Esophagus (tissue), 2 donors: Measurements from ENCODE around the gene PPP2R5C. TPM values are rescaled to one million over a fixed set of nuclear protein-coding genes. Genes with fewer than 3 reads are reported as not detected.

Experiments
- H3K27ac ChIP-seq, 2 donors: one replicate each; pipeline ENCODE4 v1.5.1; 2013; ENCODE audit warnings: low read depth in 2 of 2, mild to moderate bottlenecking in 2 of 2, inconsistent platforms in 1 of 2, low read length in 1 of 2, moderate library complexity in 1 of 2
- H3K27me3 ChIP-seq, 2 donors: one replicate each; pipeline ENCODE4 v1.6.1; 2013; ENCODE audit warnings: low read length in 2 of 2, control low read depth in 1 of 2, mild to moderate bottlenecking in 1 of 2; ENCODE audit not compliant: insufficient read depth in 2 of 2, control insufficient read depth in 1 of 2
- H3K36me3 ChIP-seq, 2 donors: one replicate each; pipeline ENCODE4 v1.6.1; 2013; ENCODE audit warnings: low read length in 1 of 2; ENCODE audit not compliant: control insufficient read depth in 2 of 2, insufficient read depth in 2 of 2
- H3K4me1 ChIP-seq, 2 donors: one replicate each; pipeline ENCODE4 v1.6.1; 2013; ENCODE audit warnings: low read length in 1 of 2; ENCODE audit not compliant: control insufficient read depth in 2 of 2, insufficient read depth in 2 of 2
- H3K4me3 ChIP-seq, 2 donors: one replicate each; pipeline ENCODE4 v1.5.1; 2013; ENCODE audit warnings: low read length in 2 of 2, mild to moderate bottlenecking in 2 of 2, low read depth in 1 of 2, moderate library complexity in 1 of 2
- H3K9me3 ChIP-seq, 2 donors: one replicate each; pipeline ENCODE4 v1.6.1; 2013; ENCODE audit warnings: mild to moderate bottlenecking in 2 of 2, low read depth in 1 of 2, low read length in 1 of 2, moderate library complexity in 1 of 2; ENCODE audit not compliant: control insufficient read depth in 2 of 2, insufficient read depth in 1 of 2
- WGBS, 2 donors: extraction: QIAGEN DNeasy Blood & Tissue Kit; methylation state at CpG; one replicate each; pipeline ENCODE4 v1.1.7; 2013; 5-methylcytosine and 5-hydroxymethylcytosine counted together
- polyA plus RNA-seq, 2 donors: library from polyadenylated mRNA; stranded (reverse); fragments of 200-250 nt; gene quantifications; one replicate each; pipeline ENCODE4 v1.2.3, GENCODE V29; 2013
- donor health status: healthy with polysubstance abuse.
- donor health status: Bipolar disorder and iron deficiency.

The PPP2R5C gene
- polyA plus RNA-seq, 2 donors: 64.8 to 87.3 TPM

- 83 to 87% methylated on average over 13 of the region's 13 CpGs for WGBS, 2 donors
- Histone ChIP-seq H3K9me3 (no peaks in the 10 kb centered on the region), H3K36me3 (no peaks in the 10 kb centered on the region), H3K27ac (no peak overlapping the region), H3K27me3 (no peaks in the 10 kb centered on the region), H3K4me3 (no peak overlapping the region), H3K4me1 (peaks cover 2 to 3% of the 10 kb centered on the region in 2 donors)
Measured at GRCh38 chr14:101957406-101958234, 196.1 kb downstream of the PPP2R5C start.

DNA sequence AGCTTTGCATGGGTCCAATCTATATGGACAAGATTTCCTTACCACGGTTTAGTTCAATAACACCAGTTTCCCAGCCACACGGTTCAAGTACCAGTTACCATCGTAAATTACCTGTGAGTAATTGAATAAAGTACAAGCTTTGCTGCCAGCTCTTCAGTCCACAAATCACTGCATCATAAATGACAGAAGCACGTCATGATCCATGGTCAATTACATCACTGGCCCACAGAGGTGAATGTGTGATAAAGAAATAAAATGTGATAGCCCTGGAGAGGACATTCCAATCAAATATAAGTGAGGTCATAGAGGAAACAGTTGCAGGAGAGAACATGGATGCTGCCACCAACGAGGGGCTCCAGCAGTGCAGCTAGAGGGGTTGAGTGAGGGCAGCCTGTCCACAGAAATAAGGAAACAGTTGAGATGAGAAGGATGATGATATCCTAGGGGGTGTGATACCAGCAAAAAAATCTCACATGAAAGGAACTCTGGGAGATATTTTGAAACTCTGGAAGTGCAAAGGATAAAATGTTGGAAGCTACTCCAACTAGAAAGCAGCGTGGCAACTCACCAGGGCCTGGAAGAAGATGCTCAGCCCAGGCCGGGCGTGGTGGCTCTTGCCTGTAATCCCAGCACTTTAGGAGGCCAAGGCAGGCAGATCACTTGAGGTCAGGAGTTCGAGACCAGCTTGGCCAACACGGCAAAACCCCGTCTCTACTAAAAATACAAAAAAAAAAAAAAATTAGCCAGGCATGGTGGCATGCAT is 197.1 kb downstream of the PPP2R5C start:
- H3K36me3 ChIP-seq: no peaks in the 10 kb centered on the region
- no peaks in the 10 kb centered on the region for H3K27me3 ChIP-seq
- 73 to 78% methylated on average over 11 of the region's 11 CpGs for WGBS, 2 donors
- H3K4me1 ChIP-seq: peaks cover 2 to 3% of the 10 kb centered on the region in 2 donors
- no peak overlapping the region for H3K4me3 ChIP-seq
- no peak overlapping the region for H3K27ac ChIP-seq
- no peaks in the 10 kb centered on the region for H3K9me3 ChIP-seq

DNA sequence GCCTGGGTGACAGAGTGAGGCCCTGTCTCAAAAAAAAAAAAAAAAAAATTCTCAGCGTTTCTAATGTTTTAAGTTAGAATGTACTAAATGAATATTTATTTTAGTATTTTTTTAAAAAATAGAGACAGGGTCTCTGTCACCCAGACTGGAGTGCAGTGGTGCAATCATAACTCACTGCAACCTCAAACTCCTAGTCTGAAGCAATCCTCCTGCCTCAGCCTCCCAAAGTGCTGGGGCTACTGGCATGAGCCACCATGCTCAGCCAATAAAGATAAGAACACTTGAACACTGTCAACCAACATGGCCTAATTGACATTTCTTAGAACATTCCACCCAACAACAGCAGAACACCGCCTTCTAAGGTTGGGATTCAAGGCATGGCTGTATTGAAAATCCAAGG is 197.8 kb downstream of the PPP2R5C start:
- Histone ChIP-seq H3K27me3 (no peaks in the 10 kb centered on the region), H3K36me3 (no peaks in the 10 kb centered on the region), H3K9me3 (no peaks in the 10 kb centered on the region), H3K4me1 (peaks cover 2 to 5% of the 10 kb centered on the region in 2 donors), H3K27ac (no peak overlapping the region), H3K4me3 (no peak overlapping the region)
- WGBS, 2 donors: 85 to 91% methylated on average over 2 of the region's 2 CpGs

DNA sequence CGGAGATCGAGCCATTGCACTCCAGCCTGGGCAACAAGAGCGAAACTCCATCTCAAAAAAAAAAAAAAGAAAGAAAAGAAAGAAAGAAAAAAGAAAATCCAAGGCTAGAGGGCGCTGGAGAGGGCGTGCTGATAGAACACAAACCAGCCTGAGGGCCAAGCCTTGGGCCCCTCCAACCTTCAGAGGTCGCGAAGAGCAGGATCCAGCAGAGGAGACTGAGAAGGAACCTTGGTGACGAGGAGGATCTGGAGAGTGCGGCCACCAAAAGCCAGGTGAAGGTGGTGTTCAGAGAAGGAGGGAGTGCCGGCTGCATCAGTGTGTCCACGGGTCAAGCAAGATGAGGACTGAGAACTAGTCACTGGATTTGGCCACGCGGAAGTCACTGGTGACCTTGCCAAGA is 198.7 kb downstream of the PPP2R5C start:
- Histone ChIP-seq H3K9me3 (no peaks in the 10 kb centered on the region), H3K36me3 (no peaks in the 10 kb centered on the region), H3K27ac (no peak overlapping the region), H3K4me1 (peaks cover 2 to 5% of the 10 kb centered on the region in 2 donors), H3K27me3 (no peaks in the 10 kb centered on the region), H3K4me3 (no peak overlapping the region)
- 56 to 57% methylated on average over 13 of the region's 13 CpGs for WGBS, 2 donors

GRCh38 chr14:101961011-101961721 is 199.7 kb downstream of the PPP2R5C start:
- Histone ChIP-seq H3K4me3 (no peak overlapping the region), H3K4me1 (peaks cover 2 to 5% of the 10 kb centered on the region in 2 donors), H3K36me3 (no peaks in the 10 kb centered on the region), H3K9me3 (no peaks in the 10 kb centered on the region), H3K27ac (no peak overlapping the region), H3K27me3 (no peaks in the 10 kb centered on the region)
- 29 to 31% methylated on average over 19 of the region's 19 CpGs for WGBS, 2 donors

DNA sequence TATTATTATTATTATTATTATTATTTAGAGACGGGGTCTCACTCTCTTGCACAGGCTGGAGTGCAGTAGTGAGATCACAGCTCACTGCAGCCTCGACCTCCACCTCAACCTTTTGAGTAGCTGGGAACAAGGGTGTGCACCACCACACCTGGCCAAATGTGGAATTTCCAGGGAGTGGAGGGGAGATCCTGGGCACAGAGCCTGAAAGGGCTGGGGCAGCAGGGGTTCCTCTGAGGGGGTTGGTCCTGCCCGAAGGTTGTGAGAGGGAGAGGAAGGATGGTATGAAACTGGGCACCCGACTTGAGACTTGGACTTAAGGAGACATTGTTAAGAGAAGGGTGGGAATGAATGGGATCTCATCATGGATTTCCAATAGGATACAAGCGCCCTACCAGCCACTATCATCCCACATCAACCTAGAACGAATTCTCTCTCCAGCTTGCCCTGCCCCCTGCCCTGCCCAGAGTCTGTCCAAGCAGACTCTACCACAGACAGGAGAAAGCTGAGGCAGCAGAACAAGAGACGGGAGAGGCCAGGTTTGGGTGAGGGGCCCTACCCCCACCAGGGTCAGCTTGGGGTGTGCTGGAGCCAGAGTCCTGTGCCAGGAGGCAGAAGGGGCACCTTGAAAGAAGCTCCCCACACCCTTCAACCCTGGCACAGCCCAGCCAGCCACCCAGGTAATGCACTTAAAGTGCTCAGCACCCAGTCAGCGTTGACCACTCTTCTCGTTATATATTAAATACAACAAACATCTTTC is 200.4 kb downstream of the PPP2R5C start:
- H3K36me3 ChIP-seq: no peaks in the 10 kb centered on the region
- peaks cover 2 to 5% of the 10 kb centered on the region in 2 donors for H3K4me1 ChIP-seq
- WGBS, 2 donors: 80 to 84% methylated on average over 9 of the region's 9 CpGs
- H3K27ac ChIP-seq: no peak overlapping the region
- no peak overlapping the region for H3K4me3 ChIP-seq
- no peaks in the 10 kb centered on the region for H3K27me3 ChIP-seq
- H3K9me3 ChIP-seq: no peaks in the 10 kb centered on the region

GRCh38 chr14:101962503-101962874 is 201.0 kb downstream of the PPP2R5C start:
- Histone ChIP-seq H3K27ac (no peak overlapping the region), H3K9me3 (no peaks in the 10 kb centered on the region), H3K36me3 (peaks cover 0 to under 1% of the 10 kb centered on the region in 2 donors), H3K27me3 (no peaks in the 10 kb centered on the region), H3K4me3 (no peak overlapping the region), H3K4me1 (peaks cover 2 to 5% of the 10 kb centered on the region in 2 donors)
- WGBS, 2 donors: 39 to 49% methylated on average over 5 of the region's 5 CpGs

DNA sequence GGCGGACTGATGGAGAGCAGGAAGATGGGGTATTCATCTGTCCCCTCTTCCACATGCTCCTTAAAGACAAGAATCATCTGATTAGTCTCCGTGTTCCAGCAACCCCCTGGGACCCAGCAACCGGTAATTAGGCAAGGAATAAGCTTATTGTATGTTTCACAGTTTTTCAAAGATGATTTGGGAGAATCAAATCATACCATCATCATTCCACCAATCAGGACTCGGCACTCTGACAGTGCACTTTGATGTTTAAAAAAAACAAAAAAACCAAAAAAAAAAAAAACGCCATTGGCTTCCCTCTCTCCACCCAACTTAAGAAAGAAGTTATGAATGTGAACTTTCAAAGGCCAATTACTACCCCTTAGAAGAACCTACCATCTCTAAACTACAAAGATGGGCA is 201.5 kb downstream of the PPP2R5C start:
- 78 to 84% methylated on average over 5 of the region's 5 CpGs for WGBS, 2 donors
- Histone ChIP-seq H3K36me3 (peaks cover 0 to 2% of the 10 kb centered on the region in 2 donors), H3K27me3 (no peaks in the 10 kb centered on the region), H3K9me3 (no peaks in the 10 kb centered on the region), H3K4me3 (no peak overlapping the region), H3K4me1 (peaks cover 2 to 7% of the 10 kb centered on the region in 2 donors), H3K27ac (no peak overlapping the region)
